Measurements from ENCODE around the gene VPS13C. TPM values are rescaled to one million over a fixed set of nuclear protein-coding genes. Genes with fewer than 3 reads are reported as not detected.

Gene VPS13C
- total RNA-seq, 2 donors from 2014 or later = 116 to 127 TPM

Other genes starting within 250 kb of the VPS13C start
- under 1 TPM; 0.60 to 0.65 TPM for gene C2CD4A, start 6.5 kb upstream of the VPS13C start, total RNA-seq
- gene C2CD4B, start 104.8 kb upstream of the VPS13C start, total RNA-seq = 1 to 10 TPM; 1.3 to 1.6 TPM